Measurements from ENCODE around the gene TGIF2.

- no peak for TF ChIP-seq CTCF (IDR thresholded peaks at IDR 0.05)
- TF ChIP-seq POLR2A (IDR thresholded peaks at IDR 0.05), result no peak
Observed at GRCh38 chr20:36548704-36549627, 24.4 kb upstream of the TGIF2 start.

Measured in lower leg skin (tissue), 3 donors.